Gastroesophageal sphincter (tissue), 3 donors: ENCODE data around the gene ACSS1.

Experiments used
- EP300 ChIP-seq: sonication (generic); formaldehyde crosslinking; IDR thresholded peaks from one replicate; pipeline ENCODE4 v1.6.1; 2017; ENCODE audit warnings: antibody characterized with exemption, mild to moderate bottlenecking
- POLR2AphosphoS5 ChIP-seq: sonication (generic); formaldehyde crosslinking; IDR thresholded peaks from one replicate; pipeline ENCODE4 v1.6.1; 2017; ENCODE audit warnings: antibody characterized with exemption
- TF ChIP-seq, protein P1 (sequence below), 4 experiments: fragments of 200-600 bp in 2 of 4; fragments of 450-650 bp in 2 of 4; sonication (generic) in 1 of 4; IDR thresholded peaks; one replicate each; pipeline ENCODE4 v1.5.1; 2017 to 2019; ENCODE audit warnings: antibody characterized with exemption in 4 of 4, mild to moderate bottlenecking in 2 of 4, moderate library complexity in 2 of 4

DNA sequence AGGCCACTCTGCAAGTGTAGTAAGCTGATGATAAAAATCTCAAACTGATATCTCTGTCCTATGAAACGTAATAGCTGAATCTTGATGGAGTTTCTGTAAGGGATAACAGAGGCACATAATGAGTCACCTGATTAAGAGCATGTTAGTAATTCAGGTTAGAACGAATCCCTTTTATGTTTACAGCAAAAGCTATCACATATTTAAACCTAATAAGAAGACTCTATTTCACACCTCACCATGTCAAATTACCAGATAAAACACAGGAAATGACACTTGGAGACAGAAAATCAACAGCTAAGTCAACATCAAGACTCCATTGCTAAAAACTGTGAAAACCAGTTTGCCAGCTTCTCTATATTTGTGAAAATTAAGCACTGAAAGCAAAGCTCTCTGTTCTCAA lies 97.1 kb downstream of the ACSS1 start:
- TF ChIP-seq, protein P1, sequence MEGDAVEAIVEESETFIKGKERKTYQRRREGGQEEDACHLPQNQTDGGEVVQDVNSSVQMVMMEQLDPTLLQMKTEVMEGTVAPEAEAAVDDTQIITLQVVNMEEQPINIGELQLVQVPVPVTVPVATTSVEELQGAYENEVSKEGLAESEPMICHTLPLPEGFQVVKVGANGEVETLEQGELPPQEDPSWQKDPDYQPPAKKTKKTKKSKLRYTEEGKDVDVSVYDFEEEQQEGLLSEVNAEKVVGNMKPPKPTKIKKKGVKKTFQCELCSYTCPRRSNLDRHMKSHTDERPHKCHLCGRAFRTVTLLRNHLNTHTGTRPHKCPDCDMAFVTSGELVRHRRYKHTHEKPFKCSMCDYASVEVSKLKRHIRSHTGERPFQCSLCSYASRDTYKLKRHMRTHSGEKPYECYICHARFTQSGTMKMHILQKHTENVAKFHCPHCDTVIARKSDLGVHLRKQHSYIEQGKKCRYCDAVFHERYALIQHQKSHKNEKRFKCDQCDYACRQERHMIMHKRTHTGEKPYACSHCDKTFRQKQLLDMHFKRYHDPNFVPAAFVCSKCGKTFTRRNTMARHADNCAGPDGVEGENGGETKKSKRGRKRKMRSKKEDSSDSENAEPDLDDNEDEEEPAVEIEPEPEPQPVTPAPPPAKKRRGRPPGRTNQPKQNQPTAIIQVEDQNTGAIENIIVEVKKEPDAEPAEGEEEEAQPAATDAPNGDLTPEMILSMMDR (IDR thresholded peaks at IDR 0.05) = no peak
- TF ChIP-seq POLR2AphosphoS5 (no peak), EP300 (no peak)
